ENCODE results near the gene HNF1B.

- TF ChIP-seq CTCF (IDR thresholded peaks at IDR 0.05; ENCODE audit: low read length) (no peak), EZH2 (IDR thresholded peaks at IDR 0.05; ENCODE audit: borderline replicate concordance, low read length) (no peak)
These were observed 3.3 kb downstream of the HNF1B start for GRCh38 chr17:37741341-37742115.
